Natural killer cell treated with Interleukin-12 subunit alpha and Interleukin-12 subunit beta and Interleukin-15 and Interleukin-18, amount 100 ng/mL, for 72 hours (primary cell): ENCODE results near the gene TNFRSF18. TPM values are rescaled to one million over a fixed set of nuclear protein-coding genes. Genes with fewer than 3 reads are reported as not detected.

Experiments
- ATAC-seq, 2 donors: fragments of 150-1000 bp; cut with Tn5 transposase in 1 of 2; sonication (Bioruptor Pico), chemical (Tn5 transposase) in 1 of 2; 2 replicates each; pipeline ENCODE4 v1.10.0; 2021
- DNase-seq: peaks from one replicate; pipeline ENCODE4 v3.0.0; 2022; ENCODE audit warnings: low spot score
- H3K27ac Mint-ChIP-seq, 2 donors: 1 replicate in 1 of 2; 2 replicates in 1 of 2; pipeline ENCODE4 v1.8.0; 2022; ENCODE audit warnings: mixed read lengths in 2 of 2, mild to moderate bottlenecking in 1 of 2, moderate library complexity in 1 of 2
- H3K27me3 Mint-ChIP-seq, 2 donors: 1 replicate in 1 of 2; 2 replicates in 1 of 2; pipeline ENCODE4 v1.8.0; 2022; ENCODE audit warnings: mixed read lengths in 2 of 2
- H3K36me3 Mint-ChIP-seq: one replicate; pipeline ENCODE4 v1.8.0; 2022; ENCODE audit warnings: mixed read lengths
- H3K4me1 Mint-ChIP-seq, 2 donors: 1 replicate in 1 of 2; 2 replicates in 1 of 2; pipeline ENCODE4 v1.8.0; 2022; ENCODE audit warnings: low read depth in 2 of 2, mixed read lengths in 2 of 2, mild to moderate bottlenecking in 1 of 2
- H3K4me3 Mint-ChIP-seq: one replicate; pipeline ENCODE4 v1.8.0; 2022; ENCODE audit warnings: mixed read lengths
- H3K9me3 Mint-ChIP-seq: 2 replicates; pipeline ENCODE4 v1.8.0; 2022; ENCODE audit warnings: mixed read lengths
- total RNA-seq, 2 donors: library from RNA; stranded (reverse); gene quantifications; one replicate each; pipeline ENCODE4 v1.2.3, GENCODE V29; 2022

Gene TNFRSF18
- total RNA-seq, 2 donors from 2014 or later, result 295 to 591 TPM

DNA sequence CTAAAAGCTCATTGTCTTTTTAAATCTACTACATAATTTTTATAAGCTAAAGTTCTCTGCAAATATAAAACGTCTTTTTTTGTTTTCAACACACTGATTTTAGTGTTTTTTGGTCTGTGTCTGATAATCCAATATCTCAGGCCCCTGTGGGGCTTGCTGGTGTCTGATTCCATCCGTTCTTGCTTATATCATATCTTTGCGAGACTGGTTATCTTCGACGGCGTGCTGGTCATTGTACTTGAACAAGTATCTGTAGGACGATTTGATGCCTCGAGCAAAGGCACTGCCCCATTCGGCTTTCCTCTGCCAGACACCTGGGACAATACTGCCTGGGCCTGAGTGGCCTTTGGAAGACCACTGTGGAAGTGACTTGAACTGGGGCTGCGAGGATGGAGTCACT is 51.1 kb downstream of the TNFRSF18 start:
- Mint-ChIP-seq H3K27me3 (no peaks in the 10 kb centered on the region), H3K4me1 (peaks cover 20 to 23% of the 10 kb centered on the region in 2 donors), H3K27ac (no peak overlapping the region), H3K36me3 (peaks cover 21% of the 10 kb centered on the region), H3K9me3 (peaks cover 20% of the 10 kb centered on the region), H3K4me3 (no peak overlapping the region)
- ATAC-seq (no peak), DNase-seq (no peak)

DNA sequence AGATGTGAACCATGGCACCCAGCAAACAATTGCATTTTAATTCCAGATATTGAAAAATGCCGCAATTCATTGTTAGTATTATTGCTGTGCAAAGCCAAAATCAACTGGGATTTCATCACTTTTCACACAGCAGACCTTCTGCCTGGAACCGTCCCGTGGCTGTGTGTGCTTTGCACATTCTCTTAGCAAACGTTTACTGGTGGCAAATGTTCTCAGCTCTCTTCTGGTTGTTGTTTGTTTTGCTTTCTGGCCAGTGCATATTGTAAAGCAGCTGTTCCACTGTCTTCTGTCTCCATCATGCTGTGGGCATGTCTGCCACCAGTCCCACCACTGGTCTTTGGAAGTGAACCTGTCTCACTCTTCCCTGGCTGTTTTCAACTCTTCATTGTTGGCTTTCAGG is 52.5 kb downstream of the TNFRSF18 start:
- Mint-ChIP-seq H3K27me3 (no peaks in the 10 kb centered on the region), H3K27ac (peak overlapping the region; percentile 64 to 95), H3K9me3 (peaks cover 20% of the 10 kb centered on the region), H3K4me1 (peaks cover 20 to 23% of the 10 kb centered on the region in 2 donors), H3K4me3 (no peak overlapping the region), H3K36me3 (peaks cover 21% of the 10 kb centered on the region)
- ATAC-seq (no peak), DNase-seq (no peak)

Other genes with a start within 250 kb of the TNFRSF18 start
- 100 to 1,000 TPM; 113 to 143 TPM for gene NOC2L, start 247.3 kb downstream of the TNFRSF18 start, total RNA-seq
- 10 to 100 TPM; 19.0 to 27.9 TPM for gene KLHL17, start 246.0 kb downstream of the TNFRSF18 start, total RNA-seq
- gene PLEKHN1, start 240.1 kb downstream of the TNFRSF18 start, total RNA-seq, result 1 to 10 TPM; 1.4 TPM
- not detected for gene PERM1, start 224.5 kb downstream of the TNFRSF18 start, total RNA-seq
- not detected for gene HES4, start 206.5 kb downstream of the TNFRSF18 start, total RNA-seq
- 10 to 100 TPM; 15.2 to 44.3 TPM for gene ISG15, start 193.1 kb downstream of the TNFRSF18 start, total RNA-seq
- gene AGRN, start 186.5 kb downstream of the TNFRSF18 start, total RNA-seq, result 1 to 10 TPM; 9.3 to 9.4 TPM
- gene RNF223, start 132.3 kb downstream of the TNFRSF18 start, total RNA-seq, result not detected
- 10 to 100 TPM; 18.6 to 37.1 TPM for gene C1orf159, start 90.5 kb downstream of the TNFRSF18 start, total RNA-seq
- under 1 TPM in 1 of 2 donors, not detected in 1; 0.31 TPM for gene TTLL10, start 32.7 kb downstream of the TNFRSF18 start, total RNA-seq
- 100 to 1,000 TPM in 1 of 2 donors, 10 to 100 TPM in 1; 56.8 to 305 TPM for gene TNFRSF4, start 7.6 kb upstream of the TNFRSF18 start, total RNA-seq
- 100 to 1,000 TPM; 243 to 251 TPM for gene SDF4, start 25.4 kb upstream of the TNFRSF18 start, total RNA-seq
- 10 to 100 TPM; 23.8 to 28.1 TPM for gene B3GALT6, start 25.6 kb upstream of the TNFRSF18 start, total RNA-seq
- gene C1QTNF12, start 40.1 kb upstream of the TNFRSF18 start, total RNA-seq, result 1 to 10 TPM; 5.2 to 5.6 TPM
- gene UBE2J2, start 67.3 kb upstream of the TNFRSF18 start, total RNA-seq, result 100 to 1,000 TPM in 1 of 2 donors, 10 to 100 TPM in 1; 70.6 to 119 TPM
- gene SCNN1D, start 73.8 kb upstream of the TNFRSF18 start, total RNA-seq, result 1 to 10 TPM; 1.5 to 3.2 TPM
- 10 to 100 TPM; 32.5 to 60.5 TPM for gene ACAP3, start 101.3 kb upstream of the TNFRSF18 start, total RNA-seq
- 10 to 100 TPM; 19.2 to 39.0 TPM for gene PUSL1, start 102.0 kb upstream of the TNFRSF18 start, total RNA-seq
- 100 to 1,000 TPM; 122 to 204 TPM for gene INTS11, start 118.1 kb upstream of the TNFRSF18 start, total RNA-seq
- gene CPTP, start 118.2 kb upstream of the TNFRSF18 start, total RNA-seq, result 10 to 100 TPM; 15.7 to 20.1 TPM
- gene TAS1R3, start 124.7 kb upstream of the TNFRSF18 start, total RNA-seq, result under 1 TPM; 0.81 to 0.89 TPM
- 10 to 100 TPM; 29.4 to 66.5 TPM for gene DVL1, start 142.8 kb upstream of the TNFRSF18 start, total RNA-seq
- not detected for gene MXRA8, start 152.0 kb upstream of the TNFRSF18 start, total RNA-seq
- gene AURKAIP1, start 168.6 kb upstream of the TNFRSF18 start, total RNA-seq, result 100 to 1,000 TPM; 106 to 216 TPM
- 100 to 1,000 TPM; 124 to 196 TPM for gene CCNL2, start 192.7 kb upstream of the TNFRSF18 start, total RNA-seq
- gene MRPL20, start 200.7 kb upstream of the TNFRSF18 start, total RNA-seq, result 100 to 1,000 TPM; 138 to 175 TPM
- gene ANKRD65, start 214.7 kb upstream of the TNFRSF18 start, total RNA-seq, result not detected
- gene VWA1, start 229.1 kb upstream of the TNFRSF18 start, total RNA-seq, result 1 to 10 TPM; 1.3 to 7.7 TPM
- 1 to 10 TPM in 1 of 2 donors, under 1 TPM in 1; 0.17 to 1.7 TPM for gene ATAD3C, start 243.1 kb upstream of the TNFRSF18 start, total RNA-seq